Mesothelial cell of epicardium (in vitro differentiated cells): ENCODE results near the gene ELF3. TPM values are rescaled to one million over a fixed set of nuclear protein-coding genes. Genes with fewer than 3 reads are reported as not detected.

Experiments
- DNase-seq, 2 experiments: peaks; one replicate each; pipeline ENCODE4 v3.0.0; 2021; ENCODE audit warnings: low spot score in 2 of 2; ENCODE audit not compliant: unreplicated experiment in 2 of 2
- H3K27ac Mint-ChIP-seq: 2 replicates; pipeline ENCODE4 v1.8.0; 2021; ENCODE audit warnings: mixed read lengths
- H3K27me3 Mint-ChIP-seq: 2 replicates; pipeline ENCODE4 v1.8.0; 2021; ENCODE audit warnings: low read depth, mixed read lengths
- H3K36me3 Mint-ChIP-seq: 2 replicates; pipeline ENCODE4 v1.8.0; 2021; ENCODE audit warnings: mixed read lengths
- H3K4me1 Mint-ChIP-seq: 2 replicates; pipeline ENCODE4 v1.8.0; 2021; ENCODE audit warnings: mixed read lengths
- H3K4me3 Mint-ChIP-seq: 2 replicates; pipeline ENCODE4 v1.8.0; 2021; ENCODE audit warnings: mild to moderate bottlenecking, moderate library complexity, mixed read lengths
- H3K9me3 Mint-ChIP-seq: 2 replicates; pipeline ENCODE4 v1.8.0; 2021; ENCODE audit warnings: mixed read lengths
- total RNA-seq: library from RNA; stranded (reverse); gene quantifications from 3 replicates; pipeline ENCODE4 v1.2.1, GENCODE V29; 2021
- TF ChIP-seq, protein P1 (sequence below): fragments of 200-600 bp; sonication (generic); IDR thresholded peaks from one replicate; pipeline ENCODE4 v1.5.0; 2021; ENCODE audit warnings: antibody characterized with exemption; ENCODE audit not compliant: unreplicated experiment

ELF3 gene
- total RNA-seq, 1 donor from 2014 or later = 112 TPM

DNA sequence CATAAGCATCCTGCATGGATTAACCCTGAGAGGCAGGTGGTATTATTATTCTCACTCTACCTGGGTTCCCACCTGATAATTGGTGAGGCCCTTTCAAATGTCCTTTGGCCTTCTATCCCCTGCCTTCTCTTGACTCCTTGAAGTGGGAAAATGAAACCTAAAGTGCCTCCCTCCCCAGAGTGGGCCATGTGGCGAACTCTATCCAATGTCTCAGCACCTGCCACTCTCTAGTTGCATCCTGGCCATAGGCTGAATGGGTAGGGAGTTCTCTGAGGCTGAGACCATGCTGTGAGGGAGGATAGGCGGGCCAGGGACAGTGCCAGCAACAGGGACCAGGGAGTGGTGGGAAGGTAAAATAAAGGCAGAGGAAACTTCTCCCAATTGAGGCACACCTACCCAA lies 35.3 kb downstream of the ELF3 start:
- no peaks in the 10 kb centered on the region for H3K27me3 Mint-ChIP-seq
- no peaks in the 10 kb centered on the region for H3K36me3 Mint-ChIP-seq
- peaks cover 5% of the 10 kb centered on the region for H3K9me3 Mint-ChIP-seq
- H3K27ac Mint-ChIP-seq = no peak overlapping the region
- DNase-seq = no peak
- H3K4me3 Mint-ChIP-seq = no peak overlapping the region
- TF ChIP-seq, protein P1, sequence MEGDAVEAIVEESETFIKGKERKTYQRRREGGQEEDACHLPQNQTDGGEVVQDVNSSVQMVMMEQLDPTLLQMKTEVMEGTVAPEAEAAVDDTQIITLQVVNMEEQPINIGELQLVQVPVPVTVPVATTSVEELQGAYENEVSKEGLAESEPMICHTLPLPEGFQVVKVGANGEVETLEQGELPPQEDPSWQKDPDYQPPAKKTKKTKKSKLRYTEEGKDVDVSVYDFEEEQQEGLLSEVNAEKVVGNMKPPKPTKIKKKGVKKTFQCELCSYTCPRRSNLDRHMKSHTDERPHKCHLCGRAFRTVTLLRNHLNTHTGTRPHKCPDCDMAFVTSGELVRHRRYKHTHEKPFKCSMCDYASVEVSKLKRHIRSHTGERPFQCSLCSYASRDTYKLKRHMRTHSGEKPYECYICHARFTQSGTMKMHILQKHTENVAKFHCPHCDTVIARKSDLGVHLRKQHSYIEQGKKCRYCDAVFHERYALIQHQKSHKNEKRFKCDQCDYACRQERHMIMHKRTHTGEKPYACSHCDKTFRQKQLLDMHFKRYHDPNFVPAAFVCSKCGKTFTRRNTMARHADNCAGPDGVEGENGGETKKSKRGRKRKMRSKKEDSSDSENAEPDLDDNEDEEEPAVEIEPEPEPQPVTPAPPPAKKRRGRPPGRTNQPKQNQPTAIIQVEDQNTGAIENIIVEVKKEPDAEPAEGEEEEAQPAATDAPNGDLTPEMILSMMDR = no peak
- peaks cover 14% of the 10 kb centered on the region for H3K4me1 Mint-ChIP-seq

DNA sequence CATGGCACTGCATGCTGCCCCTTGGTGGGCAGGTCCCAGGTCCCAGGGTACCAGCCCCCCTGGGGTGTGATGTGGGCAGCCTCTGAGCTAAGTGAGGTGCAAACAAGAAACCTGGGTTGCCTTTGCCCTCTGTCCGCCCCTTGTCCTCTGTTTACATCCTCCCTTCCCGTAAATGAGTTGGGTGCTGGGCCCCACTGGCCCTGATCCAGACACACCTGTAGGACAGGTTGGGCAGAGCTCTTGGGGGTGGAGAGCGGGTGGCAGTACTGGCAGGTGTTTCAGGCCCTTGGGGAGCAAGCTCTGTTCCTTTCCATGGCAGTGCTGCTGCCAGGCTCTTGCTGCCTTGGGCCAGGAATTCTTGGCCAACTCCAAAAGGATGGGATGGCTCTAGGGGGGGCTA lies 35.8 kb downstream of the ELF3 start:
- H3K9me3 Mint-ChIP-seq = peaks cover 5% of the 10 kb centered on the region
- TF ChIP-seq, protein P1 = no peak
- H3K36me3 Mint-ChIP-seq = no peaks in the 10 kb centered on the region
- no peak overlapping the region for H3K27ac Mint-ChIP-seq
- no peak for DNase-seq
- peaks cover 14% of the 10 kb centered on the region for H3K4me1 Mint-ChIP-seq
- no peak overlapping the region for H3K4me3 Mint-ChIP-seq
- no peaks in the 10 kb centered on the region for H3K27me3 Mint-ChIP-seq

DNA sequence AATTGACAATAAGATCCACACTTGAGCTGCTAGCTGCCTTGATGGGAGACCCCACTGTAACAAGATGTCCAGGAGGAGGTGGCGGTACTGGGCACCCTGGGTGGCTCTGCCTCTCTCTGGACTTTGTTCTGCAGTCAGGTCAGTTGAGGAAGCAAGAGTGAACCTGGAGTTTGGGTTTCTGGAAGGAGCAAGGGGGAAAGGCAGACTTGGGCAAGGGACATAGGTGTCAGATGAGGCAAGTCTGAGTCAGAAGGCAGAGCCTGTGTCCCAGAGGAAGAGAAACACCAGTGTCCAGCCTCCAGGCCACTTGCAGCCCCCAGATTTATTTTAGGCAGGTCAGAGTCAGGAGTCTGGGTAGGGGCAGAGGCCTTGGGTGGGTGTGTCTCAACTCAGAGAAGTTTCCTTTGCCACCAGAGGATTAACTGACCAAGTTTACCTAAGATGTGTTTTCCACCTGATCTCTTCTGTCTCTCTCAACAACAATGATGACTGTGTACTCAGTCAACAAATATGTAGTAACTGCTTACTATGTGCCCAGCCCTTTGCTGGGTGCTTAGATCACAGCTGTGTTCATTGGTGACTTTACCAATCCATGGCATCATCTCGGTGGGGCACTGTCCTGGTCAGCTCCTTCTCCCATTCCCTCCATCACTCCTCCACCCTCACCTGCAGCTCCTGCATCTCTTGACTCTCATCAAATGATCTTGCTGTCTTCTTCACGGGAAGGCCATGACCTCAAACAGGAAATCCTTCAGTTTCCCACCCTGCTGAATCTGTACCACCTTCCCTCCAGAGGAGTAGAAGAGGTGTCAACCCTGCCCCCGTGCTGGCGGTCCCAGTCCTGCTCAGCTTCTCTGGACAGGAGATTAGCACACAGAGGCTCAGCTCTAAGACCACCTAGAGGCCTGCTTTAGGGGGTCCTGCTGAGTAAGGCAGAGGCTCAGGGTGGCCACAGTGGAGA lies 36.6 kb downstream of the ELF3 start:
- Mint-ChIP-seq H3K4me1 (peaks cover 14% of the 10 kb centered on the region), H3K9me3 (peaks cover 5% of the 10 kb centered on the region), H3K4me3 (no peak overlapping the region), H3K36me3 (no peaks in the 10 kb centered on the region), H3K27me3 (no peaks in the 10 kb centered on the region), H3K27ac (no peak overlapping the region)
- DNase-seq = no peak
- TF ChIP-seq, protein P1 = no peak

DNA sequence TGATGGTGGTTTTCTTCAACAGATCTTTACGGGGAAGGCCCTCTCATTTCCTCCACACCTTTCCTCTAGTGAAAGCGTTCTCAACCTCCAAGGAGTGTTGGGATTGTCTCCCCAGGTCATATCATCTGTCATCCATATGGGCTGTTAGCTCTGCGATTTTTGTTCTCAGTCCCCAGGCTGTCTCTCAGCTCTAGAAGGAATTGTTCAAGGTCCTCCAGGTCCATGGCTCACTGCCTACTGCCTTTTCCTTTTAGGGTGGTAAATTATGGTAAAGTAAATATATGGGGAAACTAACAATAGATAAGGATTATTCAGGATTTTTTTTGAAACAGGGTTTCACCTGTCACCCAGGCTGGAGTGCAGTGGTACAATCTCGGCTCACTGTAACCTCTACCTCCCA lies 37.6 kb downstream of the ELF3 start:
- TF ChIP-seq, protein P1 = no peak
- Mint-ChIP-seq H3K4me1 (peaks cover 14% of the 10 kb centered on the region), H3K9me3 (peaks cover 5% of the 10 kb centered on the region), H3K27me3 (no peaks in the 10 kb centered on the region), H3K27ac (no peak overlapping the region), H3K36me3 (no peaks in the 10 kb centered on the region), H3K4me3 (no peak overlapping the region)
- DNase-seq = no peak

DNA sequence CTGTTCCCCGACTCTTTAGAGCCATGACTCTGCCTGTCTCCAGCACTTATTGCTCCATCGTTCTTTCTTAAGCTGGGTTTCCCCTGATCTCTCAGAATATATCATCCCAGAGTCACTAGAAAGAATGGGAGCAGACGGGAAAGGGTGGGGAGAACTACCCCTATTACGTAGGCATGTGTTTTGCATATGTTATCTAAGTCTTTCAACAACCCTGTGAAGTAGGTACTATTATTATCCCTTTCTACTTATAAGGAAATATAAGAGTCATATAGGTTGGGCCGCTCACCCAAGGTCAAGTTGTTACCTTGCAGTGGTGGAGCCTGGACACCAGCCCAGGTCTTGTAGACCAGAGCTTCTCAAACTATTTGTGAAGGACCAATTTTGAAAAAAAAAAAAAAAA lies 38.7 kb downstream of the ELF3 start:
- Mint-ChIP-seq H3K4me3 (no peak overlapping the region), H3K27me3 (no peaks in the 10 kb centered on the region), H3K36me3 (no peaks in the 10 kb centered on the region), H3K27ac (no peak overlapping the region), H3K4me1 (peaks cover 11% of the 10 kb centered on the region), H3K9me3 (peaks cover 5% of the 10 kb centered on the region)
- DNase-seq = no peak
- TF ChIP-seq, protein P1 = no peak
